Lower leg skin (tissue), 4 donors: ENCODE data around the gene ZNF672. TPM values are rescaled to one million over a fixed set of nuclear protein-coding genes. Genes with fewer than 3 reads are reported as not detected.

Experiments
- DNase-seq, 2 donors: peaks; one replicate each; pipeline ENCODE4 v3.0.0-alpha.2; 2019; ENCODE audit warnings: low spot score in 2 of 2
- H3K4me3 ChIP-seq: fragments of 200-600 bp; sonication (generic); 2 replicates; pipeline ENCODE4 v1.5.1; 2017; ENCODE audit warnings: mild to moderate bottlenecking, low read depth; ENCODE audit not compliant: poor library complexity, severe bottlenecking
- POLR2A ChIP-seq, 2 donors: fragments of 450-650 bp; IDR thresholded peaks; one replicate each; pipeline ENCODE4 v1.6.1; 2016 to 2017; ENCODE audit warnings: antibody characterized with exemption in 2 of 2, mild to moderate bottlenecking in 1 of 2, moderate library complexity in 1 of 2
- WGBS, 2 donors: methylation state at CpG; one replicate each; pipeline ENCODE4 v1.1.5; 2018; 5-methylcytosine and 5-hydroxymethylcytosine counted together
- intact Hi-C: fragments of 100-400 bp; cut with DNase I; formaldehyde crosslinking; loops from one replicate; pipeline ENCODE4 v1.15.0; 2023; ENCODE audit warnings: low total_unique reads
- total RNA-seq, 4 donors: library from RNA; depleted of rRNA; stranded (reverse); fragments of >200 nt; gene quantifications; one replicate each; pipeline ENCODE4 v1.1.0, GENCODE V29; 2016
- TF ChIP-seq, protein P1 (sequence below), 3 donors: fragments of 450-650 bp; IDR thresholded peaks; one replicate each; pipeline ENCODE4 v1.5.1; 2016; ENCODE audit warnings: antibody characterized with exemption in 3 of 3, mild to moderate bottlenecking in 3 of 3, moderate library complexity in 2 of 3

Gene ZNF672
- total RNA-seq, 4 donors from 2014 or later = 34.7 to 50.4 (median 42.6) TPM

DNA sequence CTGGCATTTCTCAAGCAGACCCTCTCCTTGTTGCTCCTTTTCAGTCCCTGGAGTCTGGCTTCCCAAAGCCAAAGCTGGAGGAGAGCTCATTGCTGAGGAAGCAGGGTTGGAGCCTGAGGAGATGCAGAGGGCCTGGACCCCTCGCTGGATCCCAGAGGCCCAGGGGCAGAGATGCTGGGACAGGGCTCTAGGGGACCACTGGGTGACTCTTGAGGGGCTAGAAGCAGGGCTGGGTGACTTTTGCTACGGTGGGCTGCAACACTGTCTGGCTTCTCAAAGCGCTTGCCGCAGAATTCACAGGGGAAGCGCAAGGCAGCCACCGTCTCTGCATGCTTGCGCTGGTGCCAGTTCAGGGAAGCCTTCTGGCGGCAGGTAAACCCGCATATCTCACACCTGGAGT is 12.1 kb downstream of the ZNF672 start:
- no peak for DNase-seq
- H3K4me3 ChIP-seq = no peak overlapping the region
- TF ChIP-seq, protein P1, sequence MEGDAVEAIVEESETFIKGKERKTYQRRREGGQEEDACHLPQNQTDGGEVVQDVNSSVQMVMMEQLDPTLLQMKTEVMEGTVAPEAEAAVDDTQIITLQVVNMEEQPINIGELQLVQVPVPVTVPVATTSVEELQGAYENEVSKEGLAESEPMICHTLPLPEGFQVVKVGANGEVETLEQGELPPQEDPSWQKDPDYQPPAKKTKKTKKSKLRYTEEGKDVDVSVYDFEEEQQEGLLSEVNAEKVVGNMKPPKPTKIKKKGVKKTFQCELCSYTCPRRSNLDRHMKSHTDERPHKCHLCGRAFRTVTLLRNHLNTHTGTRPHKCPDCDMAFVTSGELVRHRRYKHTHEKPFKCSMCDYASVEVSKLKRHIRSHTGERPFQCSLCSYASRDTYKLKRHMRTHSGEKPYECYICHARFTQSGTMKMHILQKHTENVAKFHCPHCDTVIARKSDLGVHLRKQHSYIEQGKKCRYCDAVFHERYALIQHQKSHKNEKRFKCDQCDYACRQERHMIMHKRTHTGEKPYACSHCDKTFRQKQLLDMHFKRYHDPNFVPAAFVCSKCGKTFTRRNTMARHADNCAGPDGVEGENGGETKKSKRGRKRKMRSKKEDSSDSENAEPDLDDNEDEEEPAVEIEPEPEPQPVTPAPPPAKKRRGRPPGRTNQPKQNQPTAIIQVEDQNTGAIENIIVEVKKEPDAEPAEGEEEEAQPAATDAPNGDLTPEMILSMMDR (IDR thresholded peaks at IDR 0.05) = no peak
- no peak for TF ChIP-seq POLR2A (IDR thresholded peaks at IDR 0.05)
- WGBS, 2 donors = 78 to 79% methylated on average over 9 of the region's 9 CpGs
- intact Hi-C loops = no loop called here

DNA sequence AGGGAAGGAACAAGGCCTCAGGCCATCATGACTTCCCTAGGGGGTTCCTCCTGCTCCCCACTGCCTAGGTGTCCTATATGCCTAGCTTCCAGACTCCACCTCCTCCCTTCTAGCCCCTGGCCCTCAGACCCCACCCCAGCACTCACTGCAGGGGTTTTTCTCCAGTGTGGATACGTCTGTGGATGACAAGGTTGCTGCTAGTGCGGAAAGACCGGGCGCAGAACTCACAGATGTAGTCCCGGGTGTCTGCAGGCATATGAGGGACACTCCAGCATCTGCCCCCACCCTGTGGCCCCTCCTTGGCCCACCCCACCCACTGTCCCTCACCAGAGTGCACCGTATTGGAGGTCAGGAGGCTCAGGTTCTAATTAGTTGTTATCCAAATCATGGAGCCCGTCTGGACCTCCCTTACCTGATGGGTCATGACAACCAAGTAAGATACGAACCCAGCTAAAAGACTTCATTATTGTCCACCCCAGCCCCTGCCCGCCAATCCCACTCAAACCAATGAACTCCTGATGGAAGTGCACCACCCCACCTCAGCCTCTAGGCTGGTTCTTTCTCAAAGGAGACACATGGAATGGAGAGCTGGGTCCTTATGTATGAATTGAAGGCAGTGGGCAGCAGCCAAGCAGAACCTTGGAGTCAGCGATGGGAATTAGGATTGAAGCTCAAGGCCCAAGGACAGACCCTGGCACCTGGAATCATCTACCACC is 12.7 kb downstream of the ZNF672 start:
- H3K4me3 ChIP-seq = no peak overlapping the region
- peak in 1 of 2 donors; percentile 81 for DNase-seq
- intact Hi-C loops = no loop called here
- TF ChIP-seq, protein P1 (IDR thresholded peaks at IDR 0.05) = no peak
- no peak for TF ChIP-seq POLR2A (IDR thresholded peaks at IDR 0.05)
- 76 to 86% methylated on average over 10 of the region's 10 CpGs for WGBS, 2 donors

DNA sequence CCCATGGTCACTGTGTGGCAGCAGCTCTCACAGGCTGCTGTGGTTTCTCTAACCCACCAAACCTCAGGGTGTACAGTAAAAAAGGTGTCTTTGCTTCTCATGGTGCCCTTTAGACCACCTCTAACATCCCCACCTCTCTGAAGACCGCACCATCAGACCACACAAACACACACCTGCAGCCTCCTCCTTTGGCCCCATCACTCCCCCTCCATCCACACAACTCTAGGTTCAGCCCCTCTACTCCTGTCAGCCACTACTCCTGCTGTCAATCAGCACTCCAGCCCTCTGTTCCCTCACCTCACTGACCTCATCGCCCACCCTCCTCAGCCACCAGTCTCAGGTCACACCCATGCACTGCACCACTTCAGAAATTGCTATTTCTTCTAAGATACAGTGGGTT is 13.4 kb downstream of the ZNF672 start:
- H3K4me3 ChIP-seq = no peak overlapping the region
- TF ChIP-seq POLR2A (IDR thresholded peaks at IDR 0.05) = no peak
- TF ChIP-seq, protein P1 (IDR thresholded peaks at IDR 0.05) = no peak
- intact Hi-C loops = no loop called here
- DNase-seq = peak in 1 of 2 donors; percentile 49
- 75 to 98% methylated on average over 2 of the region's 2 CpGs for WGBS, 2 donors

DNA sequence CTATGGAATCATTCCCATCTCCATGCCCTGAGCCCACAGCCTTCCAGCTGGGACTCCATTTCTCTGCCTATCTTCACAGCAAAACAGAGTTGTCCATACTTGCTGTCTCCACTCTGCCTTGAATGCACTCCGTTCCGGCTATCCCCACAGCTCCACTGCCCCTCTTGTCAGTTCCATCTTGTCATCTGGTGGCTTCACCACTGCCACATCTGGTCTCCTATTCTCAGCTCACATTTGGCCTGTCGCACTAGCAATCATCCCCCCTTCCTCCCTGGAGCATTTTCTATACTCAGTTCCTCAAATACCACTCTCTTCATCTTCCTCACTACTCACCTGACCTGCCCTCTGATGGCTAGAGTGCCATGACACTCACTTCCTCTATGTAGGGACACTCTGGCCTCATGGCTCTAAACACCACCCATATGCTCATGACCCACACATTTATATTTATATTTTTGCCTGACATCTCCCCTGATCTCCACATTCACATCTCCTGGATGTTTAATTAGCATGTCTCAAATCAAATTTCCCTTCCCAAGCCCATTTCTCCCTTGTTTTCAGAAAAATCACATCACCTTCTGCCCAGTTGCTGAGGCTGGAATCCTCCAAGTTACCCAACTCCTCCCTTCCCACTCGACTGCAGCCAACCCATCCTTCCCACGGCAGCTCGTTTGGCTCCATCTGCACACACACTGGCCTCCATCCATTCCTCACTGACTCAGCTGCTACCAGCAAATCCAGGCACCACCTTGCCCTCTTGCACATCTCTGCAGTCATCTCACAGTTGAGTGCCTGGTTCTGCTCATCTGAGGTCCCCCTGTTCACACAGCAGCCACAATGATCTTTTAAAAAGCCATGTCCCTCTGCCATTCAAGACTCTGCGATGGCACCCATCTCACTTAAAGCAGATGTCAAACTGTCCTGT is 14.7 kb downstream of the ZNF672 start:
- DNase-seq = no peak
- intact Hi-C loops = no loop called here
- no peak for TF ChIP-seq POLR2A (IDR thresholded peaks at IDR 0.05)
- TF ChIP-seq, protein P1 (IDR thresholded peaks at IDR 0.05) = no peak
- H3K4me3 ChIP-seq = no peak overlapping the region
- 62 to 69% methylated on average over 7 of the region's 7 CpGs for WGBS, 2 donors

DNA sequence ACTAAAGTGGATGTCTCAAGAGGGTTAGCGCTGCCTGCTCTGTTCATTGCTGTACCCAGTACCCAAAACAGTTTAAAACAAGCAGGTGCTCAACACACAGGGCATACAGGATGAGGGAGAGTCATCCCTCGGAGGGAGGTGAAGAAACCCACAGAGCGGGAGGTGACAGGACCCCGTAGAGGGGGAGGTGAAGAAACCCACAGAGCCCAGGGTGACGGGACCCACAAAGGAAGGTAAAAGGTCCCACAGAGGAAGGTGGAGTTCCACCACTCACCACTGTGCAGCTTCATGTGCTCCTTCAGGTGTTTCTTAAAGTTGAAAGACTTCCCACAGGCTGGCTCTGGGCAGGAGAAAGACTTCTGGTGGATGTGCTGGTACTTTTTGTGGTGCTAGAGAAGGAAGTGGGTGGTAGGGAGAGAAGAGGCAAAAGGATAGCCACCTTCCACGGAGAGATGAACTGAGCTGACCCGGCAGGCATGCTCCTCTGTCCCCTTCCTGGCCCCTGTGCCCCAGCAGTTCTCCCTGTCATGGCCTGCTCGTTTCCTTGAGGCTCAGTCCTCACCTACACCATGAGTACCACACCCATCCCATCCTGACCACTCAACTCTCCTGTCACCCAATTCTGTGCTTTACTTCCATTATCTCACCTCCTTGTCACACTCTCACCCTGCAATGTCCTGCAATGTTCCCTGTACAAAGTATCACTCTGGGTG is 15.8 kb downstream of the ZNF672 start:
- H3K4me3 ChIP-seq = no peak overlapping the region
- WGBS, 2 donors = 84 to 85% methylated on average over 8 of the region's 8 CpGs
- intact Hi-C loops = no loop called here
- no peak for TF ChIP-seq POLR2A (IDR thresholded peaks at IDR 0.05)
- TF ChIP-seq, protein P1 (IDR thresholded peaks at IDR 0.05) = no peak
- DNase-seq = peak in 1 of 2 donors; percentile 63
